Ovary (tissue), 9 donors: ENCODE results near the gene FGF12. TPM values are rescaled to one million over a fixed set of nuclear protein-coding genes. Genes with fewer than 3 reads are reported as not detected.
A peak's percentile ranks its signal among the peaks of the same experiment; 100 is the strongest.

Source experiments
- DNase-seq, 5 donors: peaks; one replicate each; pipeline ENCODE4 v3.0.0-alpha.2; 2019 to 2020
- H3K27ac ChIP-seq, 2 donors: fragments of 200-600 bp; one replicate each; pipeline versions ENCODE4 v1.5.1 to v1.8.0; 2019 to 2022
- H3K27me3 ChIP-seq: fragments of 200-600 bp; one replicate; pipeline ENCODE4 v1.8.0; 2022
- H3K36me3 ChIP-seq: fragments of 200-600 bp; sonication (generic); one replicate; pipeline ENCODE4 v1.5.1; 2019
- H3K4me1 ChIP-seq: one replicate; pipeline ENCODE4 v1.8.1; 2013; ENCODE audit warnings: mild to moderate bottlenecking, moderate library complexity; ENCODE audit not compliant: insufficient read depth
- H3K4me3 ChIP-seq: fragments of 200-600 bp; sonication (generic); one replicate; pipeline ENCODE4 v1.5.1; 2017
- H3K9me3 ChIP-seq, 2 donors: fragments of 200-600 bp in 1 of 2; sonication (generic) in 1 of 2; one replicate each; pipeline versions ENCODE4 v1.5.1 to v1.8.1; 2013 to 2019; ENCODE audit warnings: mild to moderate bottlenecking in 1 of 2, moderate library complexity in 1 of 2
- EP300 ChIP-seq: sonication (generic); formaldehyde crosslinking; IDR thresholded peaks from one replicate; pipeline ENCODE4 v1.6.1; 2017; ENCODE audit warnings: antibody characterized with exemption
- POLR2A ChIP-seq: fragments of 450-650 bp; IDR thresholded peaks from one replicate; pipeline ENCODE4 v1.6.1; 2017; ENCODE audit warnings: antibody characterized with exemption, mild to moderate bottlenecking, moderate library complexity
- WGBS, 3 donors: extraction: QIAGEN DNeasy Blood & Tissue Kit in 1 of 3; methylation state at CpG; one replicate each; pipeline versions ENCODE4 v1.1.5 to v1.1.7; 2013 to 2017; 5-methylcytosine and 5-hydroxymethylcytosine counted together
- intact Hi-C, 4 donors: fragments of 100-400 bp; cut with DNase I; formaldehyde crosslinking; loops; one replicate each; pipeline versions ENCODE4 v1.11.0 to v1.15.1; 2022 to 2023
- polyA plus RNA-seq, 2 donors: library from polyadenylated mRNA; stranded (reverse); fragments of 200-250 nt in 1 of 2; fragments of 350-450 nt in 1 of 2; fragmentation: Illumina TruSeq in 1 of 2; extraction: RNeasy Lipid Tissue Mini Kit (QIAGEN cat#74804) in 1 of 2; gene quantifications; one replicate each; pipeline ENCODE4 v1.2.3, GENCODE V29; 2013 to 2014
- total RNA-seq, 7 donors: library from RNA; depleted of rRNA in 2 of 7; stranded (reverse); fragments of >200 nt in 2 of 7; fragmentation: NEBNext Ultra II Directional in 3 of 7; extraction: Animal tissue kit (Norgen Biotek cat#: 25700) in 3 of 7; gene quantifications; one replicate each; pipeline versions ENCODE4 v1.1.0 to v1.2.4, GENCODE V29; 2016 to 2023
- TF ChIP-seq, protein P1 (sequence below), 3 donors: fragments of 450-650 bp in 2 of 3; fragments of 200-600 bp in 1 of 3; IDR thresholded peaks; one replicate each; pipeline versions ENCODE4 v1.5.1 to v1.8.0; 2016 to 2022; ENCODE audit warnings: antibody characterized with exemption in 3 of 3, mild to moderate bottlenecking in 1 of 3
- donor health status: DM: no; HTN: no; CAD: no; lungs with moderate emphysema.
- donor health status: DM: no; HTN: no; CAD: no.
- donor health status: Bipolar disorder and iron deficiency.
- donor health status: DM: yes; HTN: yes; CAD: no.
- donor health status: DM: no; HTN: no; CAD: no.
- donor health status: DM: yes; HTN: yes; CAD: no.

FGF12 gene
- total and polyA plus RNA-seq, 9 donors: 0.24 to 4.0 (median 1.7) TPM

DNA sequence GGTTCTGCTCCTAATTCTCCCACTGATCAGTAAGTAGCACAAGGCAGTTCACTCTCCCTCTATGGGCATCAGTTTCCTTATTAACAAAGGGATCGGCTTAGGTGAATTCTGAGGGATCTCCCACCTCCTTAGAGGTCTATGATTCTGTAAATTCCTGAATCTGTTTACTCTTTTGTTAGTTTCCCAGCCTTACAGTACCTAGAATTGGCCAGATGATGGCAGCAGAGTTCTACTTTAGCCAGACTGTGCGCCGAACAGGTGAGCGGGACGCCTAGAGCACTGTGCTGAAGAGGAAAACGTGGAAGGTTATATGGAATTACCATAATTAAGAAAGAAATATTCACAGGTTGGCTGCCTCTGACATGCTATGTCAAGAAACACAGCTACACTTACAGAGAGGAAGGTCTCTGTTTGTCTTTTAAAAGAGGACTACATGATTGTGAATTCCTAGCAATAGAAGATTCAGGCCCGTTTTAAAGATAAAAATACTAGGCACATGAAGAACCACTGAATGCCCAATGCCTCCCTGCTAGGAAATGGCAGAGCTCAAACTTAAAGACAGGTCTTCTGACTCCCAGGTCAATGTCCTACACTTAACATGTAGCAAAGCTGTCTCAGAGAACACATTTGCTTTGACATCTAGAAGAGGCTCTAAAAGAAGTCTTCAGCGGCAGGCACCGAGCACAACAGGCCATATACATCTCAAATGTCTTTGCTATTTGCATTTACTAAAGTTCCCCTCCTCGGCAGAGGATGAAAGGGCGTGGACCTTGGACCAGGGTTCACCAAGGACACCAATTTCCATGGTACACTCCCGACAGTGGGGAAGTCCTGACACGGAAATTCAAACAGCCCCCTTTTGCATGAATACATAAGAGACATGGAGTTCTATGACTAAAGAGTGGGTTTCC lies 259.9 kb downstream of the FGF12 start:
- no peak overlapping the region for H3K4me3 ChIP-seq
- peak; percentile 12 to 45 (median 32) for DNase-seq
- intact Hi-C loops: no loop called here
- no peaks in the 10 kb centered on the region for H3K4me1 ChIP-seq
- H3K27ac ChIP-seq: no peak overlapping the region
- H3K36me3 ChIP-seq: no peaks in the 10 kb centered on the region
- no peaks in the 10 kb centered on the region for H3K9me3 ChIP-seq
- no peak for TF ChIP-seq POLR2A
- TF ChIP-seq, protein P1, sequence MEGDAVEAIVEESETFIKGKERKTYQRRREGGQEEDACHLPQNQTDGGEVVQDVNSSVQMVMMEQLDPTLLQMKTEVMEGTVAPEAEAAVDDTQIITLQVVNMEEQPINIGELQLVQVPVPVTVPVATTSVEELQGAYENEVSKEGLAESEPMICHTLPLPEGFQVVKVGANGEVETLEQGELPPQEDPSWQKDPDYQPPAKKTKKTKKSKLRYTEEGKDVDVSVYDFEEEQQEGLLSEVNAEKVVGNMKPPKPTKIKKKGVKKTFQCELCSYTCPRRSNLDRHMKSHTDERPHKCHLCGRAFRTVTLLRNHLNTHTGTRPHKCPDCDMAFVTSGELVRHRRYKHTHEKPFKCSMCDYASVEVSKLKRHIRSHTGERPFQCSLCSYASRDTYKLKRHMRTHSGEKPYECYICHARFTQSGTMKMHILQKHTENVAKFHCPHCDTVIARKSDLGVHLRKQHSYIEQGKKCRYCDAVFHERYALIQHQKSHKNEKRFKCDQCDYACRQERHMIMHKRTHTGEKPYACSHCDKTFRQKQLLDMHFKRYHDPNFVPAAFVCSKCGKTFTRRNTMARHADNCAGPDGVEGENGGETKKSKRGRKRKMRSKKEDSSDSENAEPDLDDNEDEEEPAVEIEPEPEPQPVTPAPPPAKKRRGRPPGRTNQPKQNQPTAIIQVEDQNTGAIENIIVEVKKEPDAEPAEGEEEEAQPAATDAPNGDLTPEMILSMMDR (IDR thresholded peaks at IDR 0.05): peak; percentile 25 to 49 (median 43)
- WGBS, 3 donors: 19 to 23% (median 21%) methylated on average over 13 of the region's 13 CpGs
- H3K27me3 ChIP-seq: no peaks in the 10 kb centered on the region

DNA sequence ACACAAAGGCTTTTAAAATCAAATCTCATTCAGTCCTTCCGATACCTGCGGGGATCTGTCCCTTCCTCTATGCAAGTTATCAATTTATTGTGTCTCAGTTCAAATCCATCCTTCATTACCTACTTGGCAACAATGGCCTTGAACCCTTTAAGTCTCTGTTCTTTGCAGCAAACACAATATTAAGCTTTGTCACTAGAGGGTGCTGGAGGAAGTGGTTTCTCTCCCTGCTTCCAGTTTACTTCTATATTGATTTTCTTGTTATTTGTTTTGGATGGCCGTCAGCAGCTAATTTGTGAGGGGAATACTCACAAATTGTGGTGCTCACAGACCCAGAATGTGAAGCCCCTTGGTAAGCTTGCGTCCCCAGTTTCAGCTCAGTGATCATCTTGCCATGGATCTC lies 278.3 kb downstream of the FGF12 start:
- no peak overlapping the region for H3K27ac ChIP-seq
- no peaks in the 10 kb centered on the region for H3K4me1 ChIP-seq
- intact Hi-C loops: loop anchor here in 2 of 4 donors (5.0 to 10.0 kb wide), 2 partner anchors 1032 to 1034 kb away; no protein-coding TSS in a partner anchor
- no peak for TF ChIP-seq EP300
- DNase-seq: no peak
- no peaks in the 10 kb centered on the region for H3K27me3 ChIP-seq
- H3K4me3 ChIP-seq: no peak overlapping the region
- H3K36me3 ChIP-seq: no peaks in the 10 kb centered on the region
- H3K9me3 ChIP-seq: no peaks in the 10 kb centered on the region
- 74 to 76% (median 74%) methylated on average over 4 of the region's 4 CpGs for WGBS, 3 donors

DNA sequence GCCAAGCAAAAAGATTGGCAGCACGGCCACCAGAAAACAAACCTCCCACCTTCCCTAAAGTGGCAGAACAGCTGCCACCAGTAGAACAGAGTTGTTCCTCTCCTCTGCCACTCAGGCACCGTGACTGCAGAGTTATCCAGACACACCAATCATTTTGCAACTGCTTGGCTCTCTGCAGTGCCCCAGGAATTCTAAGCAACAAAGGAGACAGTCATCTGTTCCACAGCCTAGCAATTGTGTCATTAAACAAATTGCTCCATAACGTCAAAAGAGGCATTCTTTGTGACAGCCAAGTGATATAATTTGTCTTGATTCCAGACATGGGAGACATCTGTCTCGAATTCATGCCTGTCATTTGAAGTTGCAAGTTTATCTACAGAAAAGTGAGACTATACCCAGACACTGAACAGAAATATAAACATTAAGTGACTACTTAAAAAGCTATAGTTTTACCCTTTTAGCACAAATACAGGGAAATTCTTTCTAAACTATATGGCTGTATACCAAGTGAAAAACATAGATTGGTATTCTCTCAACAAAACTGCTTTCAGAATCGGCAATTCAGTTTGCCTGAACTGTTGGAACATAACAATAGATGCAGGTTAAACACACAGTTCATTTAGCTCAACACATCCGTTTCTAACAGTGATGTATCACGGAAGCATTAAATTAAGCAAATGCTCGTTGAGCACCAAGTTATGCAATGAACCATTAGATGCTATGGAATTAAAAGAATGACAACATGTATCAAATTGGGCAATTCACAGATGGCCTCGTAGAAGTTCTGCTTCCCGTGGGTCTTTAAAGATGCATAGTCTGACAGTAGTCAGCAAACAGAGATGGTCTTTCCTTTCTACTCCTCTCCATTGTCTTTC lies 281.3 kb downstream of the FGF12 start:
- Histone ChIP-seq H3K27ac (no peak overlapping the region), H3K4me3 (no peak overlapping the region), H3K4me1 (no peaks in the 10 kb centered on the region), H3K9me3 (no peaks in the 10 kb centered on the region), H3K27me3 (no peaks in the 10 kb centered on the region), H3K36me3 (no peaks in the 10 kb centered on the region)
- intact Hi-C loops: loop anchor here in 2 of 4 donors (5.0 to 10.0 kb wide), 2 partner anchors 1029 to 1031 kb away; no protein-coding TSS in a partner anchor
- 42 to 50% (median 45%) methylated on average over 10 of the region's 10 CpGs for WGBS, 3 donors
- DNase-seq: no peak
- TF ChIP-seq POLR2A: no peak
- TF ChIP-seq EP300: no peak
- TF ChIP-seq, protein P1 (IDR thresholded peaks at IDR 0.05): no peak

DNA sequence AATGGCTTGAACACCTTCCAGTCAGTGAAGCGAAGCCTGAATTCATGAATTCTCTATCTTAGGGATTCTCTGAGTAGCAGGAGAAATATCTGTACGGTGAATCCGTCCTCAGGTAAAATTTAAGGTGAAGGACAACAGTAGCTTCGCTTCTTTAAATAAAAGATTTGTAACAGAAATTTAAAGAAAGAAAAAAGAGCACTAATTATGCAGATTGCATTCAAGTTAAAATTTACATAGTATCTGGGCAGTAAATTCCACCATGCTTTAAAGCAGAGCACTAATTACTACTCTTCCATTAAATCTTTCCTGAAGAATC lies 282.6 kb downstream of the FGF12 start:
- Histone ChIP-seq H3K4me1 (no peaks in the 10 kb centered on the region), H3K9me3 (no peaks in the 10 kb centered on the region), H3K36me3 (no peaks in the 10 kb centered on the region), H3K27ac (no peak overlapping the region), H3K4me3 (no peak overlapping the region), H3K27me3 (no peaks in the 10 kb centered on the region)
- intact Hi-C loops: loop anchor here in 3 of 4 donors (5.0 to 10.0 kb wide), 2 partner anchors 1027 to 1030 kb away; no protein-coding TSS in a partner anchor
- WGBS, 3 donors: 25 to 26% (median 26%) methylated on average over 4 of the region's 4 CpGs
- DNase-seq: no peak
- TF ChIP-seq, protein P1 (IDR thresholded peaks at IDR 0.05): no peak
- no peak for TF ChIP-seq EP300
- TF ChIP-seq POLR2A: no peak
